Activated CD4-positive, CD25-positive, alpha-beta regulatory T cell (primary cell): ENCODE data around the gene JARID2.

Experiments
- DNase-seq, 4 experiments: peaks; one replicate each; lab custom pipeline; 2025; lab: John Stamatoyannopoulos, UW

JARID2 gene

DNA sequence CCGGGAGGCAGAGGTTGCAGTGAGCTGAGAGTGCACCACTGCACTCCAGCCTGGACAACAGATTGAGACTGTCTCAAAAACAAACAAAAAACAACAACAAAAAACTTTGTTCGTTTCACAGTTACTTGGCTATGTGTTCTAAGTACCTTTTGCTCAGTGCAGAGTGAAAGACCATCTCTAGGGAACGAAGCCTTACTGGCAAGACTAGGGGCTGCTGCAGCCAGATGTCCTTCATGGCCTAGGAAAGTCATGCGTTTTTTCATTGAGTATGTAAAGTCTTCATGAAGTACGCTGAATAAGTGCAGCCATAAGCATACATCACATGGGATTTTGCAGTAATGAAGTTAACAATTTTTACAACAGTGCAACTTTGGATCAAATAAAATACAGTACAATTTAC is 111.1 kb downstream of the JARID2 start:
- DNase-seq = no peak

DNA sequence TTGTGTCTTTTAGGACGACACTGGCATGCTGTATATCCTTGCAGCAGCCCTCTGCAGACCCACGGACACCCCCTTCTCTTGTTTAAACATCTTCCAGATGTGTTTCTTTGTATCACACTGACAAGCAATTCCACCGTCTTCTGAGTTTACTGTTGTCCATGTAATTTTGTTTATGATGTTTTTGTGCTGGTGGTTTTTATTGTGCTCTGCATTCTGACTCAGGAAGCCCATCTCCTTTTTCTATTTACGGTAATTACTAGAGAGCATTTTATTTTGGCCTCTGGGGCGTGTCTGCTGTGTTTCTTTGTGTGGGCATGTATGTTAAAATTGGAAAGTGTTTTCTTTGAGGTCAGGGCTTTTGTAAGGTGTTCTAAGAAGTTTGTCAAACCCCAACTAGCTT is 111.9 kb downstream of the JARID2 start:
- no peak for DNase-seq

DNA sequence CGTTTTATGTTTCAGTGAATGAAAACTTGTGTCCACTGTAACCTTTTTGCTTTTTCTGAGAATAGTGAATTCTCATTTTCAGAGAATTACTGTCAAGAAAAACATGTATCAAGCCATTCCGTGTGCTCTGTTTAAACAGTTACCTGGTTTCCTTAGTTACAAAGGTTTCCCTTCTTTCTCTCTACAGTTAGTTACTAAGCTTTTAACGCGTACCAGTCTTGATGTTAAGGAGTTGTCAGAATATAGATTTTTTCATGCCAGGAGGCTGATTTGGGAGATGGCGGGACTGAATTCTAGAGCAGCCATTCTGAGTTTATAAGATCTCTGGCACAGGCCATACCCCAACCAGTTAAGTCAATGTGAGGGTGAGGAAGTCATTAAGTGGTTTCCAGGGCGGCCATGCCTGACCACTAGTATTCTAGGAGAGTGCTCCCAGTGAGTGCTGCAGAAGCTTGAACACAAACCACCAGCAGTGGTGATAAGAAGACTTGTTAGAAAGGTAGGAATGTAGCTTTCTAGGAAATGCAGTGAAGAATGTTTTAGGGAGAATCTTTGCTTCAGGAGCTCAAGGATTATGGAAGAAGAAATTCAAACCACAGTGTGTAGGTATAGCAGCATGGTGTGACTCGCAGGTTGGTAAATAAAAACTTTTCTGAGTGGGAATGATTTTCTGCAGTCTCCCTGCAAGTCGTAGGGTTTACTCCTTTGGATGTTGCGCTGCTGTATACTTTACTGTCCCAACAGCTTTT is 112.9 kb downstream of the JARID2 start:
- no peak for DNase-seq

DNA sequence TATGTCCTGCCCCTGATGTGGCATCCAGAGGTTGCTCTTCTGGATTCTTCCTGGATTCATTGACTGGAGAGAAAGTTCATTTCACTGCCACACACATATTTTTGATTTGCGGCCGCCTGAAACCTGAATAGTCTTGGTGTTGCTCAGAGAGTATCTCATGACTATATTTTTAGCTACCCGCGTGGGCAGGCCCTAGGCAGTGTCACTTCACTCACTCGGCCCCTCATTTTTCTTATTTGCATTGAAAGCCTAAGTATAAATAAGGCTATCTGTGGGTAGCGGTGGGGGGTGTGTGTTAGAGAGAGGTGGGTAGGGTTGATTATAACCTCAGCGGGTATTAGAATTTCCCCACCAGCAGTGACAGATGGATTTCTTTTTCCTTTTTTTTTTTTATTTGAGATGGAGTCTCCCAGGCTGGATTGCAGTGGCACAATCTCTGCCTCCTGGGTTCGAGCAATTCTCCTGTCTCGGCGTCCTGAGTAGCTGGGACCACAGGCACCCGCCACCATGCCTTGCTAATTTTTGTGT is 113.5 kb downstream of the JARID2 start:
- no peak for DNase-seq

DNA sequence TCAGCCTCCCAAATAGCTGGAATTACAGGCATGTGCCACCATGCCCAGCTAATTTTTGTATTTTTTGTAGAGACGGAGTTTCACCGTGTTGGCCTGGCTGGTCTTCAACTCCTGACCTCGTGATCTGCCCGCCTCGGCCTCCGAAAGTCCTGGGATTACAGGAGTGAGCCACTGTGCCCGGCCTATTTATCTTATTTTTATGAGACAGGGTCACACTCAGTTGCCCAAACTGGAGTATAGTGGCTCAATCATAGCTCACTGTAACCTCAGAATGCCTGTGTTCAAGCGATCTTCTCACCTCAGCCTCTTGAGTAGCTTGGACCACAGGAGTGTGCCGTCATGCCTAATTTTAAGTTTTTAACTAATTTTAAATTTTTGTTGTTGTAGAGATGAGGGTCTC is 114.4 kb downstream of the JARID2 start:
- DNase-seq = no peak

DNA sequence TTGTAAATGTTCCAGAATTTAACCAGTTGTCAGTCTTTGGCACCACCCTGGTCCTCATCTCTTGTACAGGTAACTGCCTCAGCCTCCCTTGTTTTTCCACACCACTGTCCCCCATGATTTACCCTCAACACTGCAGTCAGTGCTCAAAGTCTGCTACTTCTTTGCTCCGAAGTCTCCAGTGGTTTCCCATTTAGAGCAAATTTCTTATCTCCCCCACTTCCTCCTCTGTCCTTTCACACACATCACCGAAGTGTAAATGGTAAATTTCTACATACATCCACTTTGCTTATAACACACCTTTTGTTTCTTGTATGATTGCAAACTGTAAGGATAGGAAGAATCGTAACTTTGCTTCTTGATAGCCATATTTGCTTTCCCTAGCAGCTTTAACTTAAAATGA is 115.3 kb downstream of the JARID2 start:
- no peak for DNase-seq

DNA sequence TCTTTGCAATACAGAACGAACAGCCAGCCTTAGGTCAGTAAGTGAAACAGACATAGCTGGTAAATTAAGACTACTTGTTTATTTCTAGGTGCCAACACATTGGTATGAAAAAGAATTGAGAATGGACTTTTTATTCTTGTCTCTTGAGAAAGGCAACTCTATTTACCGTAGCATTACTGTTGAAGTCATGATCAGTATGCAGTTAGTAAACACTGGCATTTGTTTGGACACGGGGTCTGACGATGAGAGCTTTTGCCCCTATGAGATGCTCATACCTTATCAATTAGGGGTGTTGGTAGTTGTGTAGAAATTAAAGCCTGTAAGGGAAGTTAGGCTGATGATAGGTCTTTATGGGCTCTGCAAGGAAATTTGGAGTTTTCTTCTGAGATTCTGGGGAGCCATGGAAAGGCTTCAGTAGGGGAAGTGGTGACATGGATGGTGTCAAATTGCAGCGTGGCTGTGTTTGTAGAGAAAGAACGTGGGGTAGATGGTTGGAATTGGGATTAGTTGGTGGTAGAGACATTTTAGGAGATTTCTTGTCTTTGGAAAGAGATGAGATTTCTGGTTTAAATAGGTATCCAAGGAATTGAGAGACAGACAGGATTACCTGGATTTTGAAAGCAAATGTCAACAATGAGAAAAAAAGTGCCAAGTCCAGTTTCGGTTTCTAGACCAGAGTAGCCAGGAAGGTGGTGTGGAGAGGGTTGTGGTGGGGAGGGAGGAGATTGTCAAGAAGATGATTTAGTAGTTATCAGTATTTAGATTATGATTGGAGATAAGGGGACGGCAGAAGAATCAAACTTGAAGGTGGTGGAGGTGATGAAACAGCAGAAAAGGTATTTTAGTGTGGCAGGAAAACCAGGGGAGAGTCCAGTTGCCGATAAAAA is 116.6 kb downstream of the JARID2 start:
- DNase-seq = no peak

DNA sequence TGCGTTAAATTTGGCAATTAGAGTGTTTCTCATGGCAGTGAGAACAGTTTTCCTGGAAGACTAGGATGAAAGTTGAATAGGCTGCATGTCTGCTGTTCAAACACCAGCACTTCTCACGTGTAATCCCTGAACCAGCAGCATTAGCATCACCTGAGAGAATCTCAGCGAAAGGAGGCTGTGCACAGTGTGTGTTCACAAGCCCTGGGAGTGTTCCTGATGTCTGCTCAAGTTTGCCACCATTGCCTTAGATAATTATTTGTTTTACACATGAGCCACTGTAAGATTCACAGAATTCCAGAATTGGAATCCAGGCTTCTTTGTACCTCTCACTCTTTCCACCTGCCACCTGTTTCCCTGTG is 117.3 kb downstream of the JARID2 start:
- DNase-seq = no peak

DNA sequence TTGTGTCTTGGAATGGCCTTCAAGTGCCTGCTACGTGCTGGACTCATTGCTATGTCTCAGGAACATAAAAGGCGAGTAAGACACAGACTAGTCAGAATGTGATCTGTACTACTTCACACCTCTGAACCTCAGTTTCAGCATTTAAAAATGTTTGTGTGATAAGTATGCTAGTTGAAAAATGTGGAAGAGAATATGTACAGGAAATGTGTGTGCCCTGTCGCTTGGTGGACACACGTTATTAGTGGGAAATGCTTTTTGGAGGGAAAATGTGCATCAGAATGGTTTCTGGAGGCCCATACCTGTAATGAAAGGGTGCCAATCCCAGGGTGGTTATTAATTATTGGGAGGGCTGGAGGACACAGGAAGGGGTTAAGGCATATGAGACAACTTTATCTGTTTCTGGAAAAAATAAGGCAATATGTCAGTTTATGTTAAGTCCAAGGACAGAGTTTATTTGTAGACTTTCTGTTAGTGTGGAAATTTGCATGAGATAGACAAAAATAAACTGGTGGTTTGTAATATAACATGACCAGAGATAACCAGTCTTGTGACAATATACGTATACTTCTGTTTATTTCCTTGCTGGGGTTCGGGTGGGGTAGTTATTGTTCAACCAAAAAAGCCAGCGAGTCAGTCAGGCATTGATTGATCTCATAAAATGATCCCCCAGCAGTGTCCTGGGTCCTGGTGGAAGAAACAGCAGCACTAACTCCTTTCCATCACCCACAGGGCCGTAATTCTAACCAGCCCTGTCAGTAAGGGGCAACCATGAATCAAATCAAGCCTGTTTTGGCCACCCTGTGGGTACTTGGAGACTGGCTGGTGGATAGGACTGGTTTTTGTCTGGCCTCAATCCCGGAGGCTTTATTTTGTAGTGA is 117.9 kb downstream of the JARID2 start:
- no peak for DNase-seq

DNA sequence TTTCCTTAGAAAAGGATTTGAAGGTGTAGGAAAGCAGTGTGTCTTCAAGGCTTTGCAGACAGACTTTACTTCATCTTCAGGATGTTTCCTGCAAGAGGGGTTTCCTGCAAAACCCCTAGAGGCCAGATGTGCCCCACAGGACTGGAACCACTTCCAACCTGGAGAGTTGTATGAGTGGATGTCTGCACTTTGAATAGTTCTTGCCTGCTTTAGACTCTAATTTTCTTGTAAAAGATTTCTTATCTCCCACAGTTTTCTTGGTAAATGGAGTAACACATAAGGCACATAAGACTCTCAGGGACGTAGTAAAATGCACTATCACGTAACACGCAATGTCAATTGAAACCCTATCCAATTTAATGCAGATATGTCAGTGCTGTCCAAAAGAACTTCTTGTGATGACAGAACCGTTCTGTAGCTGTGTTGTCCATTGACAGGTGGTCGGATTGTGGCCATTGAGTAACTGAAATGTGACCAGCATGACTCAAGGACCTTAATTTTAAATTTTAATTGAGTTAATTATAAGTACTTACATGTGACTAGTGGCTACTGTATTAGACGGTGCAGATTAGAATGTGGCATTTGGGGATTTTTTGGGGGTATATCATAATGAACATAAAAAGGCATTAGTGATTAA is 118.7 kb downstream of the JARID2 start:
- no peak for DNase-seq

DNA sequence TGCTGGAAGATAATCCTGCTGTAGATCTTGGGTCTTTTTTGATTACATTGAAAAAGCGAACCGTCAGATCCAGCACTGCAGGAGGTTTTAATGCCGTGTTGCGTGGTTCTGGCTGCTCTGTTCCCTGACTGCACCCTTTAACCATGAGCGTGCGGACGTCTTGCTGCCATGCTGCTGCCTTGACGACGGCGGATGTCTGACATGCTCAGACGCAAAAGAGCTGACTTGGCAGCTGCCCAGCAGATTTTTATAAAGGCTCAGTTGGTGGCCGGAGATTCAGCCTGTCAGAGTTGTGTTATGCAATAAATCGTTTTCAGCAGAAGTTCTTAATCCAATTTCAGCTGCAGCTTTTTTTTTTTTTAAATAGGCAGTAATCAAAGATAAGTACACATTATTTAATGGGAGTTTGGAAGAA is 119.4 kb downstream of the JARID2 start:
- peak in 3 of 4 experiments; percentile 3 to 12 (median 5) for DNase-seq

DNA sequence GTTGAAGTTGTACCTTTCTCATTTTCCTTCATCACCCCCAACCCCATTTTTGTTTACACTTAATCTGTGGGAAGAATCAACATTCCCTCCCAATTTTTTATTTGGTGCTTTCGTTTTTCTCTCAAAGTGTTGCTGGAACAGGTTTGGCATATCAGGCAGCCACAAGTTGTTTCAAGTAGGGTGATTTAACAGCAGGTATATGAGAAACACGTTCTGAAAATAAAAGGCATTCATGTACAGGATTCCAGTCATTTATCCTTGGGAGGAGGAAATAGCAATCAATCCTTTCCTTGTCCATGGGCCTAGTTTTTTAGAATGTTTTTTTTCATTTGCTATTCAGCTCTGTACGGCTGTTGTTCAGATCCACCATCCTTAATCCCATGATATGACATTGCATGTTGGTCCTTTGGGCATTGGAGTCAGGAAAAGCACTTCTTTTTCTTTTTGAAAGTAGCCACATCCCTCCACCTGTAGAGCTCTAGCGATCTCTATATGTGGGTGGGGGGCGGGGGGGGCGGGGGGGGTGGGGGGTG is 120.2 kb downstream of the JARID2 start:
- no peak for DNase-seq

DNA sequence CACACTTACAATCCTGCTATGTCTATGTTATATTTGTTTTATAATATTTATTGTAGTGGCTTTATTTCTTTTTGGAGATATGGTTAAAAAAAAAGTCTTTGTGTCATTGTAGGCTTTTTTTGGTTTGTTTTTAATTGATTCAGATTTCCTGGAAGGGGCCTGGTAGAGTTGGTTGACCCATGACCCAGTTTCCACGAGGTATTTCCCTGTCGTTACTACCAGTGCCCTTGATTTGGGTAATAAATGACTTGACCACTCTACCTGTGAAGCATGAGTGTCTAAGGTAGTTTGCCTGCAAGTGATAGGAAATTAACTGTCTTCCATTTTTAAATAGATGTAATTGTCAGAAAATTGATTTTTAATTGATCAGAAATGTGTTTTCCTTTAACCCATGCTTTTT is 121.0 kb downstream of the JARID2 start:
- no peak for DNase-seq

DNA sequence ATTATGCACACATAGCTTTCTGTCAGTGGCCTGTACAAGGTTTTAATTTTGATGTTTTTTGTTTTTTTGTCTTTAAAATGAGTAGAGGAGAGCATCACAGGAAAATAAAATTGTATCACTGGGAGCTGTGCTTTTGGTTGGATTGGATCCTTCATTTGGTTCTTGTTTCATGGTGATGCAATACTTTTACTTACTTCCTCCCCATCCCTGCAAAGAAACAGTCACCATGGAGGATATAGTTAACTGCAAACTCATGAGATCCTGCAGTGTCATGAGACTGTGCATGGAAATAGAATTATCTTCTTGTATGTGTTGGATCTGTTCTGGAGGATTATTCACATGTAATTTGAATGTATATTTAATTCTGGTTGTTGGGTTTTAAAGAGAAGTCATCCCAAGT is 122.3 kb downstream of the JARID2 start:
- no peak for DNase-seq

DNA sequence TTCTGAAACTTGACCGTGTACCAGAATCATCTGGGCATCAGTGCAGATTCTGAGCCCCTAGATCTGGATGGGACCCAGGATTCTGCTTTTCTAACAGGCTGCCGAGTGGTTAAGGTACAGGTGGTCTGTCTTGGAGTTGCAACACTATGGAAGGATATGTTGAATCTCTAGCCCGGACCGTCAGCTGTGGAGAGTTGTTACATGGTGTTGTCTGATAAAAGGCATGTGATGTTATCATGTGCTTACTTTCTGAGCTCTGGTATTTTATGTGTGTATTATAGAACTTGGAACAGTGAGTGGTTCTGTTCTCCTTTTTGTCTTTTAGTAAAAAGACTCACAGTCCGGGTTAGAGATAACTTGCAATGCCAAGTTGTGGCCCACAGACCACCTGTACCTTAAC is 123.0 kb downstream of the JARID2 start:
- DNase-seq = no peak

DNA sequence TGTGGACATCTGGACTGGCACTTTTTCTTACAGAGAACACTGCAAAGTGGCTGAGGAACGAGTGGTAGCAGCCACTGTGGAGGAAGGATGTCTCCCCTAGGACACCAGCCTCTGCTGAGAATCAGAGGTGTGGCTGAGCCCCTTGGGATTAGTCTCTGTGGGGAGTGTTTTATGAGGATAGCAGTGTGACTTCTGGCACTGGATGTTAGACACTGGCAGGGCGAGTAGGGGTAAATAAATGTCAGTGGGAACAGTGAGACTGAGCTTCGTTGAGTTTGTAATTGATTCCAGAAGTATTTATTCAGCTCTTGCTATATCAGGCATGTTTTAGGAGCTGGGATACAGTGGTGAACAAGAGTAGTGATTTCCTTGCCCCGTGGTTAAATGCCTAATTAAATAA is 124.0 kb downstream of the JARID2 start:
- no peak for DNase-seq

DNA sequence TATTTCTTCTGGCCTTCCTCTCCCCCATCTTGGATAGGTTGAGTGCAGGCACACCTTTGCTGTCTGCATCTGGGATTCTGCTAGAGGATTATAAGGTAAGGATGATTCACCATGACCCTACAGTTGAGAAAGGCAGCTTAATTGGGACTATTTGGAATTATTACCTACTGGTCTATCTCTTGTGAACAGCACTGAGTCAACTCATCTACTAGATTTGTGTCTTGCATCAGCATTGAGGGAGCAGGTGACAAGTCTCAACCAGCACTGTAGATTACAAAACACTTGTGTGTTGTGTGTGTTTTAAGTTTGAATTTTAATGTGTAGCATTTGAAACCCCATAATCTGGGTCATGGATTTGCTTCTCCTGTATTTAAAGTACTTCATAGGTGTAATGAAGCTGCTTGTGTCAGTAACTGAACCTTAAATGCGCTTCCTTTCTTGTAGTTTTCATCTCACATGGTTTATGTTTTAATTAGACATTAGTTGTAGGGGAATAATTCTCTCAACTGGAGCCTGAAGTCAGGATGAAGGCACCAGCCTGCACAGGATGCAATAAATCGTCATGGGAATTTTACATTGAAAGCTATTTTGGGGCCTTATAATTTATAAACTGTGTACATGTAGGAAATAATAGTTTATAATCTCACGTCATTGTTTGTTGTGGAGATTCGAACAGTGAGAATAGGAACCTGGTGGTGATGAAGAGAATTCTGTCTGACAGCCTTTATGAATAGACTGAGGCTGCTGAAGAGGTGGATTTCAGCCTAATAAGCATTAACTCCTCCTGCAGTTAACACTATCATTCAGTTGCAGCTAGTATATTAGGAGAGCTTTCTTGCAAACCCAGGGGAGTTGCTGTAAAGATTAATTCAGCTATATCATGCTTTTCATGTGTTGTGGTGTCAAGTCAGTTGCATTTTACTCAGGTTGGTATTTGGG is 125.1 kb downstream of the JARID2 start:
- no peak for DNase-seq

DNA sequence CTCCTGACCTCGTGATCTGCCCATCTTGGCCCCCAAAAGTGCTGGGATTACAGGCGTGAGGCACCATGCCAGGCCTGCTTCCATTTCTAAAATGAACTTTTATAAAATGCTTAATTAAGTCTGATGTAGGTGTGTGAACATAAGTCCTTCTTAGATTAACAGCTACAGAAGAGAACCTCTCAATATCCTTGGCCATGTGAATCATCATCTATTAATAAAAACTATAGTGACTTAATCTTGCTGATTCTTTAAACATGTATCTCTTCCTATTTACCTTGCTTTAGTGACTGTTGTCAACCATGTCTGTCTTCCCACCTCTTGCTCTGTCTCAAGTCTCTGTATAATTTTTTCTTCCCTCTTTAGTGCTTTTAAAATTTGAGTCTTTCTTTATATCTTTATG is 127.1 kb downstream of the JARID2 start:
- DNase-seq = no peak

DNA sequence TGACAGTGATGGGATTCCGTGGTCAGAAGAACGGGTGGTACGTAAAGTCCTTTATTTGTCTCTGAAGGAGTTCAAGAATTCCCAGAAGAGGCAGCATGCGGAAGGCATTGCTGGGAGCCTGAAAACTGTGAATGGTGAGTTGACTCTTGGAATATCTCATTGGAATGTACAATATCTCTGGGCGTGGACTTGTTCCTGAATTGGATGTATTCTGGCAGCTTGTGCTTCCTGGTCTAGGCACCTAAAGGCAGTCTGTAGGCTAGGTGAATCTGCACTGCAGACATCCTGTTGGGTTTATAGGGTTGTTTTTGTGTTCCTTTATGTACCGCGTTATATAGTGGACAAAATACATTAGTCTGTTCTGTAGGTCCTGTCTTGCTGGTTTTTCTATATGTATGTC is 128.2 kb downstream of the JARID2 start:
- DNase-seq = no peak

DNA sequence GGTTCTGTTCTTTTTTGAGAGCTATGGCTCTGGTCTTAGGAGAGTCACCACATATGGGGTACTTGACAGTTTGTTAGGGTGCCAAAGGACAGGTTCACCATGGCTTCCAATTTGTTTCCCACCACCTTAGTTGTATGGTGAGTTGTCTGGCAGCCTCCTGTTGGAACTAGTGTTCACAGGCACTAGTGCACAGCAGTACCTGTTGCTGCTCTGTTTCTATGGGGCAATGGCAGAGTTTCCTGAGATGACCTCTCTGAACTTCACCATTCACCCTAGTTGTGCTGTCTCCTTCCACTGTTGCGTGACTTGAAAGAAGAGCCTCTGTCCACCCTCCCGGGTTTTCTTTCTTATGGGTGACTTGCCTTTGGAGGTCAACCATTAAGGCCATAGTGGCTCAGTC is 129.1 kb downstream of the JARID2 start:
- no peak for DNase-seq
